AG04449 (cell line): ENCODE measurements around the gene DCBLD1.

Experiments used
- CTCF ChIA-PET: fragments of 350-600 bp; formaldehyde crosslinking; extraction: SDS; loops from one replicate; lab custom pipeline; 2021; ENCODE audit warnings: antibody characterized with exemption; lab: Yijun Ruan, JAX
- POLR2A ChIA-PET: fragments of 400-600, 350-600 bp; formaldehyde crosslinking; extraction: SDS; loops from one replicate; lab custom pipeline; 2020; ENCODE audit warnings: antibody characterized with exemption, inconsistent platforms; lab: Yijun Ruan, JAX
- DNase-seq: peaks from one replicate; pipeline ENCODE4 v3.0.0-alpha.2; 2010; ENCODE audit warnings: low read depth, low spot score
- H3K4me3 ChIP-seq: 2 replicates; pipeline ENCODE4 v1.5.1; 2011; ENCODE audit warnings: low read depth, mild to moderate bottlenecking, control low read depth, low read length
- CTCF ChIP-seq: IDR thresholded peaks from one replicate; pipeline ENCODE4 v1.5.1; 2011; ENCODE audit warnings: mild to moderate bottlenecking, moderate library complexity, low read length, control low read depth, inconsistent platforms; ENCODE audit not compliant: insufficient read depth; ENCODE audit errors: missing control alignments

Gene DCBLD1

GRCh38 chr6:117549611-117550010 is 67.1 kb downstream of the DCBLD1 start:
- no peak overlapping the region for H3K4me3 ChIP-seq
- CTCF ChIA-PET = interaction anchor here (1.1 to 17.1 kb wide), 11 partner anchors 9 to 197 kb away, joined by 3 to 273 read pairs (median 5); no protein-coding TSS in a partner anchor
- TF ChIP-seq CTCF = no peak
- POLR2A ChIA-PET = interaction anchor here (0.9 kb wide), 1 partner anchor 53 kb away, joined by 5 read pairs; the partner anchor contains the start of gene GOPC
- no peak for DNase-seq

GRCh38 chr6:117550078-117550600 is 67.7 kb downstream of the DCBLD1 start:
- no peak for TF ChIP-seq CTCF
- POLR2A ChIA-PET = interaction anchor here (0.6 to 0.9 kb wide), 2 partner anchors 52 to 136 kb away, joined by 3 to 5 read pairs; partner anchors contain the start of gene GOPC
- no peak for DNase-seq
- CTCF ChIA-PET = interaction anchor here (1.4 to 17.1 kb wide), 8 partner anchors 9 to 151 kb away, joined by 3 to 273 read pairs (median 10); no protein-coding TSS in a partner anchor
- no peak overlapping the region for H3K4me3 ChIP-seq

GRCh38 chr6:117550618-117551242 is 68.3 kb downstream of the DCBLD1 start:
- POLR2A ChIA-PET = interaction anchor here (0.6 to 0.9 kb wide), 2 partner anchors 52 to 136 kb away, joined by 3 to 5 read pairs; partner anchors contain the start of gene GOPC

DNA sequence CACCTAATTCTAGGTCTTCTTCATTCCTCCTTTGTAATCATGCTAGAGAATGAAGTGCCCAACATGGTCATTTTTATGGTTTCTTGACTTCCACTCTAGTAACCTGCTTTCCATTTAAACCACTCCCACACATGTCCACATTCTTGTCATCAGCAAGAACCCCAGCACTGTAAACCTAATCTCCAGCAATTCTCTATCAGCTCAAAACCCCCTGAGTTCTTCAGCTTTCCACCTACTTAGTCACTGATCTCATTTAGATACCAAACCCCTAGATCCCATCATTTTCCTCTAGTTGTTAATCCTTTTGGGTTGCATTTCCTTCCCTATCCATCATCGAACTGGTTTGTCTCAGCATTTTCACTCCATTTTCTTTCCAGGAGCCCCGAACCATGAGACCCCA is 70.1 kb downstream of the DCBLD1 start:
- no peak for DNase-seq
- no peak overlapping the region for H3K4me3 ChIP-seq
- no peak for TF ChIP-seq CTCF
- ChIA-PET CTCF (interaction anchor here (1.1 to 17.1 kb wide), 6 partner anchors 9 to 201 kb away, joined by 3 to 273 read pairs (median 5); no protein-coding TSS in a partner anchor), POLR2A (interaction anchor here (0.5 to 1.4 kb wide), 2 partner anchors 69 to 103 kb away, joined by 4 to 5 read pairs; no protein-coding TSS in a partner anchor)

More at GRCh38 chr6:117550618-117551242, 68.3 kb downstream of the DCBLD1 start:
- CTCF ChIA-PET = interaction anchor here (0.9 to 17.1 kb wide), 12 partner anchors 9 to 151 kb away, joined by 3 to 273 read pairs (median 5); no protein-coding TSS in a partner anchor
- TF ChIP-seq CTCF = no peak
- H3K4me3 ChIP-seq = no peak overlapping the region
- no peak for DNase-seq

GRCh38 chr6:117553142-117553541 is 70.7 kb downstream of the DCBLD1 start:
- POLR2A ChIA-PET = no interaction called here
- TF ChIP-seq CTCF = no peak
- H3K4me3 ChIP-seq = no peak overlapping the region
- DNase-seq = no peak
- CTCF ChIA-PET = interaction anchor here (1.1 to 17.1 kb wide), 5 partner anchors 10 to 154 kb away, joined by 3 to 273 read pairs (median 7); no protein-coding TSS in a partner anchor

GRCh38 chr6:117555262-117555849 is 72.9 kb downstream of the DCBLD1 start:
- ChIA-PET CTCF (interaction anchor here (0.6 to 17.1 kb wide), 28 partner anchors 10 to 1860 kb away, joined by 3 to 273 read pairs (median 5); no protein-coding TSS in a partner anchor), POLR2A (no interaction called here)
- no peak overlapping the region for H3K4me3 ChIP-seq
- no peak for DNase-seq
- no peak for TF ChIP-seq CTCF
